K562 (cell line): ENCODE results near the gene BEST3. TPM values are rescaled to one million over a fixed set of nuclear protein-coding genes. Genes with fewer than 3 reads are reported as not detected.

Experiments used
- CAMTA2 ChIP-seq: fragments of 250-450 bp; sonication (Bioruptor Pico); conservative IDR thresholded peaks from 2 replicates; pipeline ENCODE4 v1.5.1; 2022
- CXXC5 ChIP-seq: fragments of 250-450 bp; sonication (Bioruptor Pico); IDR thresholded peaks from 2 replicates; pipeline ENCODE4 v1.8.0; 2022; ENCODE audit warnings: inconsistent platforms, mild to moderate bottlenecking, moderate library complexity
- E4F1 ChIP-seq: fragments of 250-450 bp; sonication (Bioruptor Pico); IDR thresholded peaks from 2 replicates; pipeline ENCODE4 v1.5.0; 2021; ENCODE audit warnings: mild to moderate bottlenecking, borderline replicate concordance
- HIVEP1 ChIP-seq: fragments of 250-450 bp; sonication (Bioruptor Pico); IDR thresholded peaks from 2 replicates; pipeline ENCODE4 v1.4.0; 2020; ENCODE audit warnings: mild to moderate bottlenecking
- KLF13 ChIP-seq: fragments of 450-650 bp; IDR thresholded peaks from 2 replicates; pipeline ENCODE4 v1.6.1; 2016; ENCODE audit warnings: missing genetic modification characterization, low read depth, mild to moderate bottlenecking, missing compliant biosample characterization, moderate library complexity, borderline replicate concordance
- LARP7 ChIP-seq: fragments of 450-650 bp; IDR thresholded peaks from 2 replicates; pipeline ENCODE4 v1.6.1; 2016
- MCM7 ChIP-seq, 2 experiments: fragments of 450-650 bp; IDR thresholded peaks; 2 replicates each; pipeline ENCODE4 v1.6.1; 2016 to 2018
- PHTF2 ChIP-seq: fragments of 250-450 bp; sonication (Bioruptor Pico); IDR thresholded peaks from 2 replicates; pipeline ENCODE4 v1.5.0; 2021; ENCODE audit warnings: mild to moderate bottlenecking
- PTTG1 ChIP-seq: fragments of 450-650 bp; IDR thresholded peaks from 2 replicates; pipeline ENCODE4 v1.6.1; 2016; ENCODE audit warnings: low read depth, mild to moderate bottlenecking, missing genetic modification characterization, missing compliant biosample characterization
- RBM34 ChIP-seq: fragments of 200-400 bp; formaldehyde crosslinking; IDR thresholded peaks from 2 replicates; pipeline ENCODE4 v1.6.1; 2018; ENCODE audit warnings: low read length, borderline replicate concordance; ENCODE audit not compliant: insufficient read depth
- SIX5 ChIP-seq, 2 experiments: IDR thresholded peaks; 2 replicates each; pipeline ENCODE4 v1.6.1; 2011; ENCODE audit warnings: low read length in 2 of 2, borderline replicate concordance in 1 of 2, low read depth in 1 of 2, mild to moderate bottlenecking in 1 of 2, moderate library complexity in 1 of 2; ENCODE audit not compliant: insufficient read depth in 1 of 2
- SOX6 ChIP-seq: fragments of 450-650 bp; IDR thresholded peaks from 2 replicates; pipeline ENCODE4 v1.6.1; 2014; ENCODE audit warnings: mild to moderate bottlenecking
- SP2 ChIP-seq: IDR thresholded peaks from 2 replicates; pipeline ENCODE4 v1.6.1; 2011; ENCODE audit warnings: mild to moderate bottlenecking, low read depth, low read length, moderate library complexity; ENCODE audit not compliant: poor library complexity, severe bottlenecking; ENCODE audit errors: extremely low read depth
- STAT6 ChIP-seq: sonication (generic); formaldehyde crosslinking; IDR thresholded peaks from 2 replicates; pipeline ENCODE4 v1.8.1; 2023; ENCODE audit warnings: mild to moderate bottlenecking, missing genetic modification reagents
- TAF15 ChIP-seq: fragments of 200-400 bp; formaldehyde crosslinking; IDR thresholded peaks from 2 replicates; pipeline ENCODE4 v1.6.1; 2017; ENCODE audit warnings: mild to moderate bottlenecking, low read depth, low read length, moderate library complexity
- TBL1XR1 ChIP-seq, 2 experiments: IDR thresholded peaks; 2 replicates each; pipeline ENCODE4 v1.6.1; 2012; ENCODE audit warnings: improper control_type of control experiment in 2 of 2, low read length in 2 of 2, mild to moderate bottlenecking in 1 of 2
- TFAM ChIP-seq: fragments of 250-450 bp; sonication (Bioruptor Pico); conservative IDR thresholded peaks from 2 replicates; pipeline ENCODE4 v1.5.0; 2021; ENCODE audit warnings: mild to moderate bottlenecking, moderate library complexity
- USF1 ChIP-seq: sonication (generic); formaldehyde crosslinking; IDR thresholded peaks from 2 replicates; pipeline ENCODE4 v1.9.0; 2022; ENCODE audit warnings: mild to moderate bottlenecking, missing genetic modification reagents
- ZKSCAN1 ChIP-seq: fragments of 150-350 bp; IDR thresholded peaks from 2 replicates; pipeline ENCODE4 v1.6.1; 2016; ENCODE audit warnings: low read depth, low read length
- ZNF12 ChIP-seq: sonication (generic); formaldehyde crosslinking; IDR thresholded peaks from 2 replicates; pipeline ENCODE4 v1.4.0; 2020; ENCODE audit warnings: mild to moderate bottlenecking, missing genetic modification reagents
- ZNF316 ChIP-seq: fragments of 450-650 bp; IDR thresholded peaks from 2 replicates; pipeline ENCODE4 v1.6.1; 2016
- ZNF561 ChIP-seq: fragments of 450-650 bp; formaldehyde crosslinking; conservative IDR thresholded peaks from 2 replicates; pipeline ENCODE4 v1.4.0; 2020; ENCODE audit warnings: mild to moderate bottlenecking, moderate library complexity
- ZNF699 ChIP-seq: fragments of 250-450 bp; sonication (Bioruptor Pico); IDR thresholded peaks from 2 replicates; pipeline ENCODE4 v1.8.0; 2021; ENCODE audit warnings: mild to moderate bottlenecking, moderate library complexity; ENCODE audit not compliant: insufficient replicate concordance
- ZZZ3 ChIP-seq: fragments of 450-650 bp; IDR thresholded peaks from 2 replicates; pipeline ENCODE4 v1.6.1; 2016; ENCODE audit warnings: antibody characterized with exemption, mild to moderate bottlenecking, moderate library complexity
- polyA plus RNA-seq, 8 experiments: library from polyadenylated mRNA; depleted of rRNA in 4 of 8; stranded (reverse) in 5 of 8; unstranded in 3 of 8; fragments of >200 nt; fragmentation: Nextera tagmentation in 2 of 8; fragmentation: Illumina TruSeq in 1 of 8; extraction: Ambion mirVana in 2 of 8; extraction: Trizol in 1 of 8; gene quantifications; 2 replicates each; pipeline versions ENCODE4 v1.2.1 to v1.2.3, GENCODE V29; 2011 to 2014; ENCODE audit warnings: inconsistent platforms in 1 of 8, missing spikeins in 1 of 8
- total RNA-seq, 7 experiments: library from RNA; depleted of rRNA in 6 of 7; stranded (reverse); fragments of >200 nt in 6 of 7; fragmentation: Illumina TruSeq in 2 of 7; extraction: Trizol in 2 of 7; gene quantifications; 2 replicates each; pipeline versions ENCODE4 v1.2.1 to v1.2.3, GENCODE V29; 2011 to 2021; ENCODE audit warnings: low replicate concordance in 1 of 7

Gene BEST3
- total and polyA plus RNA-seq, 9 of the 15 experiments (the other 6 are each of a cell fraction or from before 2014, with no cell fraction given): 0.15 TPM; not detected in 8

- TF ChIP-seq E4F1 (CRISPR knock-in tag): no peak
- TF ChIP-seq KLF13 (tag): no peak
- no peak for TF ChIP-seq PHTF2 (CRISPR knock-in tag)
- no peak for TF ChIP-seq SIX5 (IDR thresholded peaks at IDR 0.05; ENCODE audit: borderline replicate concordance in 1 of 2, insufficient read depth in 1 of 2, low read depth in 1 of 2, low read length in 2 of 2)
- TF ChIP-seq STAT6 (CRISPR knock-in tag): no peak
- TF ChIP-seq USF1: no peak
- TF ChIP-seq TFAM (CRISPR knock-in tag): no peak
- no peak for TF ChIP-seq MCM7 (IDR thresholded peaks at IDR 0.05)
- no peak for TF ChIP-seq ZNF12 (CRISPR knock-in tag)
- no peak for TF ChIP-seq ZNF561
- TF ChIP-seq SOX6: peak; percentile 90
- no peak for TF ChIP-seq LARP7
- TF ChIP-seq ZNF699 (CRISPR knock-in tag): no peak
- TF ChIP-seq CXXC5 (CRISPR knock-in tag): peak; percentile 82
- TF ChIP-seq TAF15: no peak
- TF ChIP-seq ZZZ3: no peak
- no peak for TF ChIP-seq HIVEP1 (CRISPR knock-in tag)
- no peak for TF ChIP-seq PTTG1 (tag)
- no peak for TF ChIP-seq ZKSCAN1
- TF ChIP-seq CAMTA2 (CRISPR knock-in tag): no peak
- no peak for TF ChIP-seq ZNF316
- no peak for TF ChIP-seq RBM34
- TF ChIP-seq SP2: no peak
- no peak for TF ChIP-seq TBL1XR1 (IDR thresholded peaks at IDR 0.05; ENCODE audit: low read length in 2 of 2)
These were observed 47.2 kb downstream of the BEST3 start (continued) for GRCh38 chr12:69651922-69652321.
